GM12878 (cell line): ENCODE data around the gene NEAT1. TPM values are rescaled to one million over a fixed set of nuclear protein-coding genes. Genes with fewer than 3 reads are reported as not detected.

ENCODE experiments used
- BACH1 ChIP-seq: fragments of 450-650 bp; IDR thresholded peaks from 2 replicates; pipeline ENCODE4 v1.6.1; 2017; ENCODE audit warnings: mild to moderate bottlenecking, borderline replicate concordance
- CEBPB ChIP-seq, 2 experiments: fragments of 150-350 bp in 1 of 2; IDR thresholded peaks; 2 replicates each; pipeline ENCODE4 v1.6.1; 2012 to 2014; ENCODE audit warnings: low read depth in 2 of 2, low read length in 2 of 2, borderline replicate concordance in 1 of 2, inconsistent platforms in 1 of 2
- MTA2 ChIP-seq: fragments of 450-650 bp; IDR thresholded peaks from 2 replicates; pipeline ENCODE4 v1.6.1; 2016; ENCODE audit warnings: low read depth, mild to moderate bottlenecking, moderate library complexity
- MXI1 ChIP-seq: fragments of 150-350 bp; IDR thresholded peaks from 2 replicates; pipeline ENCODE4 v1.6.1; 2011; ENCODE audit warnings: low read depth, mild to moderate bottlenecking, inconsistent platforms, low read length, improper control_type of control experiment
- PAX8 ChIP-seq: fragments of 450-650 bp; IDR thresholded peaks from 2 replicates; pipeline ENCODE4 v1.6.1; 2017; ENCODE audit warnings: mild to moderate bottlenecking, moderate library complexity
- RCOR1 ChIP-seq: conservative IDR thresholded peaks from 2 replicates; pipeline ENCODE4 v1.6.1; 2012; ENCODE audit warnings: low read depth, low read length, improper control_type of control experiment
- RELA ChIP-seq: fragments of 450-650 bp; IDR thresholded peaks from 2 replicates; pipeline ENCODE4 v1.8.0; 2014; ENCODE audit warnings: borderline replicate concordance; ENCODE audit not compliant: partially characterized antibody
- SREBF1 ChIP-seq: IDR thresholded peaks from 2 replicates; pipeline ENCODE4 v1.6.1; 2012; ENCODE audit warnings: mild to moderate bottlenecking, low read length
- SUZ12 ChIP-seq: fragments of 200-600 bp; sonication (generic); IDR thresholded peaks from one replicate; pipeline ENCODE4 v1.6.1; 2018; ENCODE audit warnings: antibody characterized with exemption, mild to moderate bottlenecking; ENCODE audit not compliant: unreplicated experiment
- ZNF274 ChIP-seq: IDR thresholded peaks from one replicate; pipeline ENCODE4 v1.8.0; 2011; ENCODE audit not compliant: insufficient read length, insufficient read depth
- polyA plus RNA-seq, 11 experiments: library from polyadenylated mRNA; depleted of rRNA in 4 of 11; unstranded in 6 of 11; stranded (reverse) in 5 of 11; fragments of >200 nt; fragmentation: Nextera tagmentation in 4 of 11; fragmentation: Illumina TruSeq in 1 of 11; extraction: Ambion mirVana in 4 of 11; extraction: Trizol in 1 of 11; gene quantifications; 1 replicate in 1 of 11; 2 replicates in 10 of 11; pipeline versions ENCODE4 v1.2.1 to v1.2.3, GENCODE V29; 2011 to 2016; ENCODE audit warnings: inconsistent platforms in 2 of 11, missing spikeins in 2 of 11, low read depth in 1 of 11
- total RNA-seq, 4 experiments: library from RNA; depleted of rRNA in 3 of 4; stranded (reverse); fragments of >200 nt in 3 of 4; fragmentation: Illumina TruSeq in 1 of 4; extraction: Trizol in 1 of 4; gene quantifications; 2 replicates each; pipeline versions ENCODE4 v1.2.1 to v1.2.3, GENCODE V29; 2013 to 2021
- TF ChIP-seq, protein P1 (sequence below): fragments of 450-650 bp; IDR thresholded peaks from 2 replicates; pipeline ENCODE4 v1.6.1; 2014; ENCODE audit warnings: mild to moderate bottlenecking
- TF ChIP-seq, protein P2 (sequence below): fragments of 150-350 bp; IDR thresholded peaks from 2 replicates; pipeline ENCODE4 v1.6.1; 2016; ENCODE audit warnings: low read depth, low read length
- TF ChIP-seq, protein P3 (sequence below): IDR thresholded peaks from 2 replicates; pipeline ENCODE4 v1.6.1; 2012; ENCODE audit warnings: improper control_type of control experiment, low read depth, low read length; ENCODE audit not compliant: insufficient replicate concordance
- TF ChIP-seq, protein P4 (sequence below): fragments of 450-650 bp; formaldehyde crosslinking; IDR thresholded peaks from 2 replicates; pipeline ENCODE4 v1.5.0; 2022; ENCODE audit warnings: mild to moderate bottlenecking, missing genetic modification characterization
- TF ChIP-seq, protein P5 (sequence below): IDR thresholded peaks from 2 replicates; pipeline ENCODE4 v1.6.1; 2012; ENCODE audit warnings: low read depth, low read length, improper control_type of control experiment

The NEAT1 gene
- total and polyA plus RNA-seq, 10 of the 15 experiments (the other 5 are each of a cell fraction or from before 2014, with no cell fraction given), result 13.6 to 328 (median 69.4) TPM

DNA sequence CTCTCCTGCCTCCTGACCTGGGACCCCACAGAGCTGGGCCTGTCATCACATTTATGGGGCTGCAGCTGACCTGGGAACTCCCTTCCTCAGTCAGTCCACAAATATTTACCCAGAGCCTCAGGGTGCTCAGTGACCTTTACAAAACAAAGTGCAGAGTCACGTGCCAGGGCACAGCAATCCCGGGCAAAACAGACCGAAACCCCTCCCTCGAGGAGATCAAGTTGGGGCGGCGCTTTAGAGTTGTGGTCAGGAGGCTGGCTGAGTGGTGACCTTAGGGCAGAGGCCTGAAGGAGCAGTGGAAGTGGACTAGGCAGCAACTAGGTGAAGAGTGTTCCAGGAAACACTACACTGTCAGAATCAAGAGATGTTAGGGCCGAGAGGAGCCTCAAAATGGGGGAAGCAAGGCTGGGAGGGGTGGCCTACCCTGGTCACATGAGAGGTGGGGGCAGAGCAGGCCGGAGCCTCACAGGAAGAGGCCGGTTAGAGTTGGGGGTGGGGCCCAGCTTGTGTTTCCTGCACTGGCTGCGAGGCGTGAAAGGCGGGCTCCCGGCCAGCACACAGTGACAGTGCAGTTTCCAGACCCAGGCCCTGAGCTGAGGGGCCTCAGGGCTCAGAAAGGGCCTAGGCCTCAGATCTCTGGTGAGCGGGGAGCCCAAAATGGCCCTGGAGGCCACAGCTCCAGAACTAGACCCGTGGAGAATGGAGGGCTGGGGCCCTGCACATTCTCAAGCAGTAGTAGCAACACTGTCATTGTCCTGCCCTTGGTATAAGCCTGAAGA lies 3.7 kb upstream of the NEAT1 start (continued):
- TF ChIP-seq, protein P1, sequence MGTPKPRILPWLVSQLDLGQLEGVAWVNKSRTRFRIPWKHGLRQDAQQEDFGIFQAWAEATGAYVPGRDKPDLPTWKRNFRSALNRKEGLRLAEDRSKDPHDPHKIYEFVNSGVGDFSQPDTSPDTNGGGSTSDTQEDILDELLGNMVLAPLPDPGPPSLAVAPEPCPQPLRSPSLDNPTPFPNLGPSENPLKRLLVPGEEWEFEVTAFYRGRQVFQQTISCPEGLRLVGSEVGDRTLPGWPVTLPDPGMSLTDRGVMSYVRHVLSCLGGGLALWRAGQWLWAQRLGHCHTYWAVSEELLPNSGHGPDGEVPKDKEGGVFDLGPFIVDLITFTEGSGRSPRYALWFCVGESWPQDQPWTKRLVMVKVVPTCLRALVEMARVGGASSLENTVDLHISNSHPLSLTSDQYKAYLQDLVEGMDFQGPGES, result no peak
- TF ChIP-seq, protein P2, sequence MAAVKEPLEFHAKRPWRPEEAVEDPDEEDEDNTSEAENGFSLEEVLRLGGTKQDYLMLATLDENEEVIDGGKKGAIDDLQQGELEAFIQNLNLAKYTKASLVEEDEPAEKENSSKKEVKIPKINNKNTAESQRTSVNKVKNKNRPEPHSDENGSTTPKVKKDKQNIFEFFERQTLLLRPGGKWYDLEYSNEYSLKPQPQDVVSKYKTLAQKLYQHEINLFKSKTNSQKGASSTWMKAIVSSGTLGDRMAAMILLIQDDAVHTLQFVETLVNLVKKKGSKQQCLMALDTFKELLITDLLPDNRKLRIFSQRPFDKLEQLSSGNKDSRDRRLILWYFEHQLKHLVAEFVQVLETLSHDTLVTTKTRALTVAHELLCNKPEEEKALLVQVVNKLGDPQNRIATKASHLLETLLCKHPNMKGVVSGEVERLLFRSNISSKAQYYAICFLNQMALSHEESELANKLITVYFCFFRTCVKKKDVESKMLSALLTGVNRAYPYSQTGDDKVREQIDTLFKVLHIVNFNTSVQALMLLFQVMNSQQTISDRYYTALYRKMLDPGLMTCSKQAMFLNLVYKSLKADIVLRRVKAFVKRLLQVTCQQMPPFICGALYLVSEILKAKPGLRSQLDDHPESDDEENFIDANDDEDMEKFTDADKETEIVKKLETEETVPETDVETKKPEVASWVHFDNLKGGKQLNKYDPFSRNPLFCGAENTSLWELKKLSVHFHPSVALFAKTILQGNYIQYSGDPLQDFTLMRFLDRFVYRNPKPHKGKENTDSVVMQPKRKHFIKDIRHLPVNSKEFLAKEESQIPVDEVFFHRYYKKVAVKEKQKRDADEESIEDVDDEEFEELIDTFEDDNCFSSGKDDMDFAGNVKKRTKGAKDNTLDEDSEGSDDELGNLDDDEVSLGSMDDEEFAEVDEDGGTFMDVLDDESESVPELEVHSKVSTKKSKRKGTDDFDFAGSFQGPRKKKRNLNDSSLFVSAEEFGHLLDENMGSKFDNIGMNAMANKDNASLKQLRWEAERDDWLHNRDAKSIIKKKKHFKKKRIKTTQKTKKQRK, result no peak
- no peak for TF ChIP-seq SUZ12
- TF ChIP-seq, protein P3, sequence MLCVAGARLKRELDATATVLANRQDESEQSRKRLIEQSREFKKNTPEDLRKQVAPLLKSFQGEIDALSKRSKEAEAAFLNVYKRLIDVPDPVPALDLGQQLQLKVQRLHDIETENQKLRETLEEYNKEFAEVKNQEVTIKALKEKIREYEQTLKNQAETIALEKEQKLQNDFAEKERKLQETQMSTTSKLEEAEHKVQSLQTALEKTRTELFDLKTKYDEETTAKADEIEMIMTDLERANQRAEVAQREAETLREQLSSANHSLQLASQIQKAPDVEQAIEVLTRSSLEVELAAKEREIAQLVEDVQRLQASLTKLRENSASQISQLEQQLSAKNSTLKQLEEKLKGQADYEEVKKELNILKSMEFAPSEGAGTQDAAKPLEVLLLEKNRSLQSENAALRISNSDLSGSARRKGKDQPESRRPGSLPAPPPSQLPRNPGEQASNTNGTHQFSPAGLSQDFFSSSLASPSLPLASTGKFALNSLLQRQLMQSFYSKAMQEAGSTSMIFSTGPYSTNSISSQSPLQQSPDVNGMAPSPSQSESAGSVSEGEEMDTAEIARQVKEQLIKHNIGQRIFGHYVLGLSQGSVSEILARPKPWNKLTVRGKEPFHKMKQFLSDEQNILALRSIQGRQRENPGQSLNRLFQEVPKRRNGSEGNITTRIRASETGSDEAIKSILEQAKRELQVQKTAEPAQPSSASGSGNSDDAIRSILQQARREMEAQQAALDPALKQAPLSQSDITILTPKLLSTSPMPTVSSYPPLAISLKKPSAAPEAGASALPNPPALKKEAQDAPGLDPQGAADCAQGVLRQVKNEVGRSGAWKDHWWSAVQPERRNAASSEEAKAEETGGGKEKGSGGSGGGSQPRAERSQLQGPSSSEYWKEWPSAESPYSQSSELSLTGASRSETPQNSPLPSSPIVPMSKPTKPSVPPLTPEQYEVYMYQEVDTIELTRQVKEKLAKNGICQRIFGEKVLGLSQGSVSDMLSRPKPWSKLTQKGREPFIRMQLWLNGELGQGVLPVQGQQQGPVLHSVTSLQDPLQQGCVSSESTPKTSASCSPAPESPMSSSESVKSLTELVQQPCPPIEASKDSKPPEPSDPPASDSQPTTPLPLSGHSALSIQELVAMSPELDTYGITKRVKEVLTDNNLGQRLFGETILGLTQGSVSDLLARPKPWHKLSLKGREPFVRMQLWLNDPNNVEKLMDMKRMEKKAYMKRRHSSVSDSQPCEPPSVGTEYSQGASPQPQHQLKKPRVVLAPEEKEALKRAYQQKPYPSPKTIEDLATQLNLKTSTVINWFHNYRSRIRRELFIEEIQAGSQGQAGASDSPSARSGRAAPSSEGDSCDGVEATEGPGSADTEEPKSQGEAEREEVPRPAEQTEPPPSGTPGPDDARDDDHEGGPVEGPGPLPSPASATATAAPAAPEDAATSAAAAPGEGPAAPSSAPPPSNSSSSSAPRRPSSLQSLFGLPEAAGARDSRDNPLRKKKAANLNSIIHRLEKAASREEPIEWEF, result no peak
- peak; percentile 48; the same call in 1 of the 2 replicates for TF ChIP-seq MXI1
- no peak for TF ChIP-seq RELA
- peak; percentile 75 for TF ChIP-seq MTA2
- TF ChIP-seq ZNF274, result no peak
- TF ChIP-seq, protein P4, sequence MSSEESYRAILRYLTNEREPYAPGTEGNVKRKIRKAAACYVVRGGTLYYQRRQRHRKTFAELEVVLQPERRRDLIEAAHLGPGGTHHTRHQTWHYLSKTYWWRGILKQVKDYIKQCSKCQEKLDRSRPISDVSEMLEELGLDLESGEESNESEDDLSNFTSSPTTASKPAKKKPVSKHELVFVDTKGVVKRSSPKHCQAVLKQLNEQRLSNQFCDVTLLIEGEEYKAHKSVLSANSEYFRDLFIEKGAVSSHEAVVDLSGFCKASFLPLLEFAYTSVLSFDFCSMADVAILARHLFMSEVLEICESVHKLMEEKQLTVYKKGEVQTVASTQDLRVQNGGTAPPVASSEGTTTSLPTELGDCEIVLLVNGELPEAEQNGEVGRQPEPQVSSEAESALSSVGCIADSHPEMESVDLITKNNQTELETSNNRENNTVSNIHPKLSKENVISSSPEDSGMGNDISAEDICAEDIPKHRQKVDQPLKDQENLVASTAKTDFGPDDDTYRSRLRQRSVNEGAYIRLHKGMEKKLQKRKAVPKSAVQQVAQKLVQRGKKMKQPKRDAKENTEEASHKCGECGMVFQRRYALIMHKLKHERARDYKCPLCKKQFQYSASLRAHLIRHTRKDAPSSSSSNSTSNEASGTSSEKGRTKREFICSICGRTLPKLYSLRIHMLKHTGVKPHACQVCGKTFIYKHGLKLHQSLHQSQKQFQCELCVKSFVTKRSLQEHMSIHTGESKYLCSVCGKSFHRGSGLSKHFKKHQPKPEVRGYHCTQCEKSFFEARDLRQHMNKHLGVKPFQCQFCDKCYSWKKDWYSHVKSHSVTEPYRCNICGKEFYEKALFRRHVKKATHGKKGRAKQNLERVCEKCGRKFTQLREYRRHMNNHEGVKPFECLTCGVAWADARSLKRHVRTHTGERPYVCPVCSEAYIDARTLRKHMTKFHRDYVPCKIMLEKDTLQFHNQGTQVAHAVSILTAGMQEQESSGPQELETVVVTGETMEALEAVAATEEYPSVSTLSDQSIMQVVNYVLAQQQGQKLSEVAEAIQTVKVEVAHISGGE (CRISPR knock-in tag), result peak; percentile 5; the same call in 1 of the 2 replicates
- no peak for TF ChIP-seq CEBPB (IDR thresholded peaks at IDR 0.05; ENCODE audit: borderline replicate concordance in 1 of 2, low read depth in 2 of 2, low read length in 2 of 2)
- peak; percentile 99 for TF ChIP-seq BACH1
- TF ChIP-seq, protein P5, sequence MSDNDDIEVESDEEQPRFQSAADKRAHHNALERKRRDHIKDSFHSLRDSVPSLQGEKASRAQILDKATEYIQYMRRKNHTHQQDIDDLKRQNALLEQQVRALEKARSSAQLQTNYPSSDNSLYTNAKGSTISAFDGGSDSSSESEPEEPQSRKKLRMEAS, result peak; percentile 77
- TF ChIP-seq RCOR1, result no peak
- TF ChIP-seq PAX8, result no peak
- TF ChIP-seq SREBF1, result no peak
